HG03045 (cell line): ENCODE results near the gene MINPP1.
A peak's percentile ranks its signal among the peaks of the same experiment; 100 is the strongest.
"Not testable (repeated sequence)": the region's sequence is repeated elsewhere in the genome, so short reads cannot be mapped to it uniquely, and the experiment has no call there.

ENCODE experiments used
- ATAC-seq: cut with Tn5 transposase; IDR thresholded peaks from one replicate; pipeline ENCODE4 v1.9.1; 2021; ENCODE audit warnings: mild to moderate bottlenecking, moderate library complexity; ENCODE audit not compliant: unreplicated experiment

MINPP1 gene

GRCh38 chr10:87504640-87505365 lies at the start of gene MINPP1:
Gene MINPP1 (plus strand): TSS chr10:87504893. CDS start chr10:87504916, 23 bp downstream.
- ATAC-seq, result peak; percentile 88

DNA sequence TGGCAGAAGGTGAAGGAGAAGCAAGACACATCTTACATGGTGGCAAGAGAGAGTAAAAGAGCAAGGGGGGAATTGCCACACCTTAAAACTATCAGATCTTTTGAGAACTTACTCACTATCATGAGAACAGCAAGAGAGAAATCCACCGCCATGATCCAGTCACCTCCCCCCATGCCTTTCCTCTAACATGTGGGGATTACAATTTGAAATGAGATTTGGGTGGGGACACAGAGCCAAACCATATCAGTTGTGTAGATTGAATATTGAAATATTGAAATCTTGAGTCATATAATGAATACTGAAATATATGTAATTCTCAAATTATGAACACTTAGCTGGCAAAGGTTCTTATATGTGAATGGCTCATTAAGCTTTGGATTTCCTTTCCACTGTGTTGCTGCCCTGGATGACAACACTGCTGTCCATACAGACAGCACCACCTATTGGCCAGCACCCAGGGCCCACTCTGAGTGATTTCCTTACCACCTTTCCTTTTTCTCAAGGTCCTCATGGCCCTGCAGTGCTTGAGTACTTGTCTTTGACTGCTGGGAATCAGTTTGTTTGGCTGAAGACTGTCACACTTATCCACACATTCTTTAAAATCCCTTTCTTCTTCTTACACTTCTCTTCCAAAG lies 48.0 kb upstream of the MINPP1 start:
- not testable (repeated sequence) for ATAC-seq

- not testable (repeated sequence) for ATAC-seq
These were observed 42.9 kb upstream of the MINPP1 start for GRCh38 chr10:87461751-87462150.

DNA sequence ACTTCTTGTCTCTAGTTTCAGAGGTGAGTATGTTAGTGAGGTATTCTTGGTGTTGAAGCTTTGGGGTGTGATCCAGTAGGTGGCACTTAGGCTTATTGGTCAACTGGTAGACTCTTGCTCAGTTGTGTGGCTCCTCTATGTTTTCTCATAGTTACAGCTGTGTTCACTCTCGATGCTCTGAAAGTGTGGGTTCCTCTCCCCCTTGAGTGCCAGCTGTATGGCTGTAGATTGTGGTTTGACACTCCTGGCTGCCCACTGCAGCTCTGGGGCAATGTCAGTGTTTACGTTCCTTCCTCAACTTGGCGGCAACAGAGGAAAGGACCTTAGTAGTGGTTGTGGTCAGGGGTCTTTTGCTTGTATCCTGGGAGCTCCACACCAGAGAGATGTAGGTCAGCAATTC lies 37.8 kb upstream of the MINPP1 start:
- not testable (repeated sequence) for ATAC-seq

DNA sequence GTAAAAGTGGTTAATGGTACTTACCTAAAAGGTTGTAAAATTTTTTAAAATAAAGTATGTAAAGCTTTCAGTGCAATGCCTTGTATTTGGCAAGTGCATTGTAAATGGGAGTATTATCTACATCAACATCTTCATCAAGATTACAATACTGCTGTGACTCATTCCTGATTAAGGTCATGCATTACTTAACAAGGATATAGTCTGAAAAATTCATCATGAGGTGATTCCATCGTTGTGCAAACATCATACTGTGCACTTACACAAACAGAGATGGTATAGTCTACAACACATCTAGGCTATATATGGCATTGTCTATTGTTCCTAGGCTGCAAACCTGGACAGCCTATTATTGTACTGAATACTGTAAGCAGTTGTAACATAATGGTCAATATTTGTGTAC lies 16.0 kb upstream of the MINPP1 start:
- ATAC-seq, result not testable (repeated sequence)

DNA sequence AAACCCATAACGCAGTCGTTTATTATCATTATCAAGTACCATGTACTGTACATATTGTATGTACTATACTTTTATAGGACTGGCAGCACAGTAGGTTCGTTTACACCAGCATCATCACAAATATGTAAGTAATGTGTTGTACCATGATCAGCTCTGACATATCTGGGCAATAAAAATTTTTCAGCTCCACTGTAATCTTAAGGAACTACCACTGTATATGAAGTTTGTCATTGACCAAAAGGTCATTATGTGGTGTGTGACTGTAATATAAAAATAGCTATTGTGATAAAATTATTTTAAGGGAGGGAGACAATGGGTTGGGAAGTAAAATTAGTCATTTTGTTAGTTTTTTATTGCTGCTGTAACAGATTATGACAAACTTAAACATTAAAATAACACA lies 14.4 kb upstream of the MINPP1 start:
- ATAC-seq, result not testable (repeated sequence)

DNA sequence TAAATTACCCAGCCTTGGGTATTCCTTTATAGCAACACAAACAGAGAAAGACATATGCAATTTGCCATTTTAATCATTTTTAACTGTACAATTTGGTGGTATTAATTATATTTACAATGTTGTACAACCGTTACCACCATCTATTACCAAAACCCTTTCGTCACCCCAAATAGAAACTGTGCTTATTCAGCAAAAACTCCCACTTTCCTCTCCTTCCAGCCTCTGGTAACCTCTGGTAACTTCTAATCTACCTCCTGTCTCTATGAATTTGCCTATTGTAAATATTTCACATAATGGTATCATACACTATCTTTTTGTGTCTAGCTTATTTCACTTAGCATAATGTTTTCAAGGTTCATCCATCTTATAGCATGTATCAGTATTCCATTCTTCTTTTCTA lies 12.2 kb upstream of the MINPP1 start:
- not testable (repeated sequence) for ATAC-seq

- not testable (repeated sequence) for ATAC-seq
These were observed 9.2 kb upstream of the MINPP1 start for GRCh38 chr10:87495446-87495845.

DNA sequence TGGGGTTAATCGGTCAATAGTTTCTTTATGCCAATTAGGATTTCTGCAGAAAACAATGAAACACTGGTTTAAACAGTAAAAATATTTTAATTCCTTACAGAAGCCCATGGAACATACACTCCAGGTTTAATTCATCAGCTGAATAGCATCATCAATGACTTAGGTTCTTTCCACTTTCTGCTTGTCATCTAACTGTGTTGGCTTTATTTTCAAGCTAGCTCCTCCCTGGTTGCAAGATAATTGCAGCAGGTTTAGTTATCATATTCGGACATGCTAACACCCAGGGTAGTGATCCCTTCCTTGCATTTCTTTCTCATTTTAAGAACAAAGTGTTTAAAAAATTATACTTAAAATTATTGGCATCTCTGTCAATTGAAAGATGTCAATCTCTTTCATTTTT lies 7.3 kb upstream of the MINPP1 start:
- ATAC-seq, result not testable (repeated sequence)

DNA sequence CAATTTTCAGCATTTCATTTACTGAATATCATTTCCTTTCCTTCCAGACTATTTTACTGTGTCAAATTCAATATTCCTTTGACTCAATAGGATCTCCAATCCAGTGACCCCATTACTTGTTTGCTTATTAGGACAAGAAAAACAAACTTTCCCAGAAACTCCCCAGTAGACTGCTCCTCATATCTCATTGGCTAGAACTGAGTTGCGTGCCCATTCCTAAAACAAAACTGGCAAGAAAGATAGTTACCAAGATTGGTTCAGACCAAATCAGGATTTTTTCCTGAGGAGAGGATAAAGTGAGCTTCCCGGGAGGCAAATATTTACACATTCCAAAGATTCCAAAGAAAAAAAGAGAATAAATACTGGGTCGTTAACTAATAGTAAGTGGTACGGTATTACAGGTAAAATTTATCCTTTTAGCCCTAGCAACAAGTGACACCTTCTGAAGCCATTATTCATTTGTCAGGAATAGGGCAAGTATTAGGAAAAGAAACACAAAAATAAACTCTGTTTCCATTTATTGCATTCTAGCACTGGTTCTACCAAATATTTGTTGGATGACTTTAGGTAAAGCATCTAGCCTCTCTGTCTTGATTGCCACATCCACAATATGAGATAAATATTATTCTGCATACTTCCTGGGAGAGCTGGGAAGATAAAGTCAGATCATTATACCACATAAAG lies 6.4 kb upstream of the MINPP1 start:
- ATAC-seq, result not testable (repeated sequence)

DNA sequence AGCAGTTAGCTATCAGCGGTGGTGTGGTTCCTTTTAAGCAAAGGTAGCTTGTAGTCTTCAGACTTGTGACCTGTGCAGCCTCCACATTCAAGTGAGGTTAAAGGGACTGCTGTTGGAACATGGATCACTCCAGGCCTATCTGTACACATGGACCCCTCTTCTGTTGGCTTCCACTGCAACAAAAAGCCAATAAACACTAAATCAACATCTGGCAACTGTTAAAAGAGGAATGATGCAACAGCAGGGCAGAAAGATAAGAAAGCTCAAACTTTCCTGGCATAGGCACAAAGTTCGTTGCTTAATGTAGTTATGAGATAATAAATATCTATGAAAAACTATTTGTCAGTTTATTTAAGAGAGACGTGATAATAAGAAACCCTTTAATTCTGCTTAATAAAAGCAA lies 4.0 kb upstream of the MINPP1 start:
- no peak for ATAC-seq

DNA sequence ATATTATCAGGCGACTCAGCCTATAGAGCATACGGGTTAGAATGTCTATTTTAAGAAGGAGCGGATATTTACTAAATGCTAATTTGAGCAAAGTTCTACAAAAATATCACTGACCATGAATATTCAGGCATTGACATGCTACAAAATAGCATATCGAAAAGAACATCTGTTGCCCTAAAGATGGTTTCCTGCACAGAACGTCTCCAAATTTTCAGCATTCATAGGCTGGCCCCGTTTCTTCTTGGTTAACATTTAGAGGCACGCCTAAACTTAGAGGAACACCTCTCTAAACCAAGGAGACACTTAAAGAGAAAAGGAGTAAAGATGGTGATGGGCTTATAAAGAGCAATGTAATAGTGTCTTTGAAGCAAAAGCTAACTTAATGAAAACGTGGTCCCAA lies 1.3 kb upstream of the MINPP1 start:
- no peak for ATAC-seq

- ATAC-seq, result no peak
These were observed 807 bp upstream of the MINPP1 start for GRCh38 chr10:87503886-87504285.

DNA sequence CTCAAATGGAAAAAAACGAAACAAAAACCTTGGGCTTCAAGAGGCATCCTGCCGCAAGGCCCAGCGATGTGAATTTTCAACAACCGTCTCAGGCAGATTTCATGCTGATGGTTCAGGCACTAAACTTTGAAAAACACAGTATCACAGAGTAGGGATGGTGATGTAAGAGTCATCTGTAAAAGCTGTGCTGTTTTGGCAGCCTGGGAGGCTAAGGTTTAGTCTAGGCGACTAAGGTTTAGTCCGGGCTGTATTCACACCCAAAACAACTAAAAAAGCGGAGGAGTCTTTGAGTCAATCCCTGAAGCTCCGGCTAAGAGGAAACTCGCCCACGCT lies 420 bp upstream of the MINPP1 start:
- no peak for ATAC-seq

DNA sequence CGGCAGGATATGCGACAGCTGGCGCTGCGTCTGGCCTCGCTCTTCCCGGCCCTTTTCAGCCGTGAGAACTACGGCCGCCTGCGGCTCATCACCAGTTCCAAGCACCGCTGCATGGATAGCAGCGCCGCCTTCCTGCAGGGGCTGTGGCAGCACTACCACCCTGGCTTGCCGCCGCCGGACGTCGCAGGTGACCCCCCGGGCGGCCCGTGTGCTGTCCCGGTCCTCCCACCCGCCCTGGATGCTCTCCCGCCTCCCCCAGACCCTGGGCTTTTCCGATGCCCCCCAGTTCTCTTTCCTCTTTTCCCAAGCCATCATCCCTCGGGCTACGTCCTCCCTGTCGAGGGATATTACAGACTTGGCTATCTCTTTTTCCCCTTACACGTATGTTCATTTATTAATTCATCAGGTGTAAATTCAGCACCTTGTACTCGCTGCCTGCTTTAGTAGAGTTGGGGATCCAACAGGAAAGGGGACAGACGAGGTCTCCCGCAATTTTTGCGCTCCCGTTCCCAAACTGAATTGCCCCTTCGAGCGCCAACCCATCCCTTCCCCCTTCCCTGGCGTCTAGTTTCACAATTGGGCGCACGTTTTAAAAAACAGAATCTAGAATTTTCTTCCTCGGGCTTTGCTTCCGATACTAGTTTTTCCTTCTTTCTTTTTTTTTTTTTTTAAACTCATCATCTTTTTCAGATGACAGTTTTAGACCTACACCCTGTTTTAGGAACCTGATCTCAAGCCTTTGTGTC lies 846 bp downstream of the MINPP1 start:
- ATAC-seq, result peak; percentile 55

- no peak for ATAC-seq
These were observed 2.3 kb downstream of the MINPP1 start for GRCh38 chr10:87506956-87507355.

DNA sequence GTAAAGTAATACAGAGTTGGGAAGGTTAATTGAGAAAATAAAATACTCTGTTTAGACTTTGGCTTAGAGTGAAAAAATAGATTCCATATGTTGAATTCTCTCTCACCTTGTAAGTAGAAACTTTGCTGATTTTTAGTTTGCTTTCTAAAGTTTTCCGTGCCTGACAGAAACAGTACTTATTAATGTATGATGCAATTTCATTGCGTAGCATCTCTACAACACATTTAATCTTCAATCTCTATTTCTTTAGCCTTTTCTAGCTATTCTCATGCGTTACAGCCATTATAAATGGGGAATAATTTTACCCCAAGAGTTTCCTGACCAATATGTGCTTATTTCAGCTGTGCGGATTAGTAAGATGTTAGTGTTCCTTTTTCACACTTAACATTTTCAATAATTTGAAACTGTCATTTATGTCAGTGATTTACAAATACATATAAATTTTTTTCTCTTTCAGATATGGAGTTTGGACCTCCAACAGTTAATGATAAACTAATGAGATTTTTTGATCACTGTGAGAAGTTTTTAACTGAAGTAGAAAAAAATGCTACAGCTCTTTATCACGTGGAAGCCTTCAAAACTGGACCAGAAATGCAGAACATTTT lies 3.3 kb downstream of the MINPP1 start:
- no peak for ATAC-seq

- no peak for ATAC-seq
These were observed 4.1 kb downstream of the MINPP1 start for GRCh38 chr10:87508837-87509236.

DNA sequence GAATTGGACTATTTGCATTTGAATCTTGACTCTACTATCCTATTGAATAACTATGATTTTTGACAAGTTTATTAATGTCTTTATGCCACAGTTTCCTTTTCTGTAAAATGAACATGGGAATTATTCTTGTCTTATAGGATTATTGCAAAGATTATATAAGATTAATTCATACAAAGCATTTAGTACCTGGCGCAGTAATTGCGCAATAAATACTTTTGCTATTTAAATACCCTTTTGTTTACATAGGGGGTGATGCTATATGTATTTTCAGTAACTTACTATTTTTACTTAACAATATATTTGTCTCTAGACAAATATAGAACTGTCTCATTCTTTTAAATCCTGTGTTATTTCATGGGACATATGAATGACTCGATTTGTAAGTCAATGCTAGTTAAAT lies 5.3 kb downstream of the MINPP1 start:
- ATAC-seq, result no peak

GRCh38 chr10:87511526-87511925 lies 6.8 kb downstream of the MINPP1 start:
- no peak for ATAC-seq

- ATAC-seq, result no peak
These were observed 14.2 kb downstream of the MINPP1 start for GRCh38 chr10:87518937-87519336.
